CD4-positive, alpha-beta T cell treated with Interleukin-4 for 4 hours (primary cell): ENCODE results near the gene CAPN2.
"Not testable (repeated sequence)": the region's sequence is repeated elsewhere in the genome, so short reads cannot be mapped to it uniquely, and the experiment has no call there.

Experiments used
- DNase-seq: peaks from one replicate; pipeline ENCODE4 v3.0.0-alpha.2; 2020

The CAPN2 gene

GRCh38 chr1:223739366-223740037 is 27.2 kb downstream of the CAPN2 start:
- DNase-seq, result no peak

GRCh38 chr1:223740038-223740736 is 27.8 kb downstream of the CAPN2 start:
- not testable (repeated sequence) for DNase-seq

- DNase-seq, result no peak
Observed at GRCh38 chr1:223741861-223742260, 29.5 kb downstream of the CAPN2 start.

GRCh38 chr1:223742856-223743517 is 30.6 kb downstream of the CAPN2 start:
- no peak for DNase-seq

GRCh38 chr1:223745731-223746130 is 33.4 kb downstream of the CAPN2 start:
- no peak for DNase-seq

GRCh38 chr1:223747838-223748335 is 35.5 kb downstream of the CAPN2 start:
- no peak for DNase-seq

- DNase-seq, result peak; percentile 33
Observed at GRCh38 chr1:223748405-223748772, 36.0 kb downstream of the CAPN2 start.

GRCh38 chr1:223748773-223749733 is 36.7 kb downstream of the CAPN2 start:
- peak; percentile 54 for DNase-seq

GRCh38 chr1:223750730-223751570 is 38.6 kb downstream of the CAPN2 start:
- DNase-seq, result no peak

- no peak for DNase-seq
Observed at GRCh38 chr1:223751696-223752095, 39.4 kb downstream of the CAPN2 start.

- no peak for DNase-seq
Observed at GRCh38 chr1:223752721-223753515, 40.6 kb downstream of the CAPN2 start.

GRCh38 chr1:223754681-223755431 is 42.5 kb downstream of the CAPN2 start:
- no peak for DNase-seq

- no peak for DNase-seq
Observed at GRCh38 chr1:223755432-223755792, 43.1 kb downstream of the CAPN2 start.

GRCh38 chr1:223755992-223756775 is 43.8 kb downstream of the CAPN2 start:
- no peak for DNase-seq

- no peak for DNase-seq
Observed at GRCh38 chr1:223756806-223757700, 44.7 kb downstream of the CAPN2 start.

- no peak for DNase-seq
Observed at GRCh38 chr1:223758734-223759133, 46.4 kb downstream of the CAPN2 start.

GRCh38 chr1:223759273-223759672 is 46.9 kb downstream of the CAPN2 start:
- no peak for DNase-seq

- DNase-seq, result no peak
Observed at GRCh38 chr1:223760833-223761232, 48.5 kb downstream of the CAPN2 start.
